HG03520 (cell line): ENCODE measurements around the gene LRRC57.
"Not testable (repeated sequence)": the region's sequence is repeated elsewhere in the genome, so short reads cannot be mapped to it uniquely, and the experiment has no call there.

Experiments
- ATAC-seq: cut with Tn5 transposase; IDR thresholded peaks from one replicate; pipeline ENCODE4 v1.9.1; 2021; ENCODE audit warnings: mild to moderate bottlenecking, moderate library complexity; ENCODE audit not compliant: unreplicated experiment

LRRC57 gene

GRCh38 chr15:42548249-42549031 lies at the start of gene LRRC57, which contains the start of gene HAUS2:
Gene LRRC57, minus strand, starts transcription at chr15:42548793. Its CDS starts 359 bp downstream, at chr15:42548434.
Gene HAUS2, plus strand, starts transcription at chr15:42548838. Its CDS starts 35 bp downstream, at chr15:42548873.
- ATAC-seq = peak; percentile 71

- ATAC-seq = no peak
These were observed 47.1 kb upstream of the LRRC57 start for GRCh38 chr15:42595626-42596240.

DNA sequence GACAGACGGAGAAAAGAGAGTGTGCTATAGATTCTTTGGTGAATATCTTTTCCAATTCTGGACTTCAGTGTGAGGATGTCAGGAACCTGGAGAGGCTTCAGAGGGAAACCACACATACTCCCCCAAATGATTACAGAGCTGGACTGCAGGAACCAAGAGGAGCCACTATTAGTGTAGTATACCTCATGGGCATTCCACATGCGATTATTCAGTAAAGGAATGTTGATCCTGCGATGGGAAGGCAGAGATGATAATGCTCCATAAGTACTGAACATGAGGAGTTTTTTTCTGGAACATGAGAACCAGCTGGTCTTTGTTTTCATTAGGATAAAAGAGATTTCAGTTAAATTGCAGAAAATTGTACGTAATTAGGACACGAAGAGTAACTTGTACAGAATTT lies 45.5 kb upstream of the LRRC57 start:
- no peak for ATAC-seq

- no peak for ATAC-seq
These were observed 44.5 kb upstream of the LRRC57 start for GRCh38 chr15:42593143-42593542.

- no peak for ATAC-seq
These were observed 44.1 kb upstream of the LRRC57 start for GRCh38 chr15:42592716-42593115.

GRCh38 chr15:42591238-42591934 lies 42.8 kb upstream of the LRRC57 start:
- no peak for ATAC-seq

- no peak for ATAC-seq
These were observed 42.1 kb upstream of the LRRC57 start for GRCh38 chr15:42590619-42591237.

GRCh38 chr15:42584031-42584765 lies 35.6 kb upstream of the LRRC57 start:
- no peak for ATAC-seq

DNA sequence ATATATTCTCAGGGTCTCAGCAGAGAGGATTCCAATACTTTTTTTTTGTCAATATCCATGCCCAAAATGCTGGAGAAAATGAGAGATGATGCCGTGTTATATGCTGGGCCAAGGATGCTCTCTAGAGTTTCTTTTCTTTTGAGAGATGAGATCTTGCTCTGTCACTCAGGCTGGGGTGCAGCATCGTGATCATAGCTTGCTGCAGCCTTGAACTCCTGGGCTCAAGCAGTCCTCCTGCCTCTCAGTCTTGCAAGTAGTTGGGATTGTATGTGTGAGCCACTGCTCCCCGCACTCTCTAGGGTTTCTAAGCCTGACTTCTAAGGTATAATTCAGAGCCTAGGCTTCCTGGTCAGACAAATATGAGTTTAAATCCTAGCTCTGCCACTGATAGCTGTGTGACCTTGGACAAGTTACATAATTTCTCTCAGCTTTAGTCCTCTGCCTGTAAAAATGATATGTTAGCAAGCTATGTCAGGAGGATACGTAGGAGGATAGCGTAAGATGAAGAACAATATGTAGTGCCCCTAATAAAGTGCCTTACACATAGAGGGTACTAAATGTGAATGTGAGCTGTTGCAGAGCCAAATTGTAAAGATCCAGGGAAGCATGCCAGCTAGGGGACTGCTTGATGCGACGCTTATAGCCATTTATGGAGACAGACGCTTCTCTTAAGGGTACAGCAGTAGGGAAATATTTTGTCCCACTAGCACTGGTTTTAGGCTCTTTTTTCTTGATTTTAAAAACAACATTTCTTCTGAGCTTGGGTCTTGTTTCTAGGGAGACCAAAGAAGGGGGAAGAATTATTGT lies 34.2 kb upstream of the LRRC57 start:
- ATAC-seq = no peak

- ATAC-seq = no peak
These were observed 32.7 kb upstream of the LRRC57 start for GRCh38 chr15:42581272-42581730.

DNA sequence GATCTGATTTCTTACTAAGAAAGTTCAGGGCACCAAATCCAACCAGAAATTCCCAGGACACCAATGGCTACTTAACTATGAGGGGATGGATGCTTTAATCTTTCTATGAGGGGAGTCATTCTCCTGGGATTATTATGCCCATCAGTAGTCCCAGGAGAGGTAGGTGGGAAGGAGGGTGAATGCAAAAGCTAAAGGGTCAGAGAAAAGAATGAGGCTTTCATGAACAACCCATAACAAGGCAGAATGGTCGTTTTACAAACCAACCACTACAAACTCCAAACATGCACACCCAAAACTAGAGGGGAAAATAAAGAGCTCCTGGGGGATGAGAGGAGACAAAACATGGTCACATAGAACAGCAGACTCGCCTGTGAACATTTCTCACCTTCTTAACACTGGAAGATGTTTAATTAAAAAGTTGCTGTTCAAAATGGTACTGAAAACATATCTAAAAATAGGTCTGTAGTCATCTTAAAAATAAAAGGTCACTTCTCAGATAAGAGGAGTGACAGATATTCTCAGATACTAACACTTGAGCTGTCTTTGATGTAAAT lies 30.5 kb upstream of the LRRC57 start:
- ATAC-seq = no peak

DNA sequence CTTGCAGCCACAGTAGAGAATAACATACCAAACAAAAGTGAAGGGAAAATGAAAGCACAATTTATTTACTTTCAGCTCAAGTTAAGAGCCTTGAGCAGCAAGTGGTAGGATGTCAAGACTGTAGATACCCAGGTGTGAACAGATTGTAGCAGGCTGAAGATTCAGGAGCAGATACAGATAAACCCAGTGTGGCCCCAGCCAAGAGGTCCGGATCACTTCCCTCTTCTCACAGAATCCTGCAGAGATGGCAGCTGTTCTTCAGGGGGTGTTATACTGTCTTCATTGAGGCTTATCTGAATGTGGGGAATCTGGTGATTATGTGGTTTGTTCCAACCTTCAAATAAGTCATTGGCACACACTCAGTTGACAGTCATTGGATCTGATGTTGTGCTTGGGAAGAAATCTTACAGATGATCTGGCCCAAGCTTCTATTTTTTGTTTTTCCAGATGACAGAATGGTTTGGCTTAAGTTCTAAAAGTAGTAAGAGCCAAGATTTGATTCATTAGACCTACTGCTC lies 29.0 kb upstream of the LRRC57 start:
- no peak for ATAC-seq

GRCh38 chr15:42576776-42577175 lies 28.2 kb upstream of the LRRC57 start:
- no peak for ATAC-seq

GRCh38 chr15:42576040-42576594 lies 27.5 kb upstream of the LRRC57 start:
- no peak for ATAC-seq

GRCh38 chr15:42575188-42576039 lies 26.8 kb upstream of the LRRC57 start, which contains the start of gene STARD9:
Gene STARD9, plus strand, starts transcription at chr15:42575606. Its CDS starts 110 bp downstream, at chr15:42575716.
- ATAC-seq = peak; percentile 85

DNA sequence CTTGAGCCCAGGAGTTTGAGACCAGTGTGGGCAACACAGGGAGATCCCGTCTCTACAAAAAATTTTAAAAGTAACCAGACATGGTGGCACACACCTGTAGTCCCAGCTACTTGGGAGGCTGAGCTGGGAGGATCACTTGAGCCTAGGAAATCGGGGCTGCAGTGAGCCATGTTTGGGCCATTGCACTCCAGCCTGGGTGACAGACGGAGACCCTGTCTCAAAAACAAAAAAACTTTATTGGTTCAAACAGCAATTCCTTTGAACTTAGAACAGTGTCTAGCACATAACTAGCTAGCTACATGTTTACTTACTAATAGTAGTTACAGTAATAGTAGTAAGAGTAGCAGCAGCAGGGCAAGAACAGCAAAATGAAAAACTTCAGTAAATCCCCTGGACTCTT lies 10.1 kb upstream of the LRRC57 start:
- no peak for ATAC-seq

DNA sequence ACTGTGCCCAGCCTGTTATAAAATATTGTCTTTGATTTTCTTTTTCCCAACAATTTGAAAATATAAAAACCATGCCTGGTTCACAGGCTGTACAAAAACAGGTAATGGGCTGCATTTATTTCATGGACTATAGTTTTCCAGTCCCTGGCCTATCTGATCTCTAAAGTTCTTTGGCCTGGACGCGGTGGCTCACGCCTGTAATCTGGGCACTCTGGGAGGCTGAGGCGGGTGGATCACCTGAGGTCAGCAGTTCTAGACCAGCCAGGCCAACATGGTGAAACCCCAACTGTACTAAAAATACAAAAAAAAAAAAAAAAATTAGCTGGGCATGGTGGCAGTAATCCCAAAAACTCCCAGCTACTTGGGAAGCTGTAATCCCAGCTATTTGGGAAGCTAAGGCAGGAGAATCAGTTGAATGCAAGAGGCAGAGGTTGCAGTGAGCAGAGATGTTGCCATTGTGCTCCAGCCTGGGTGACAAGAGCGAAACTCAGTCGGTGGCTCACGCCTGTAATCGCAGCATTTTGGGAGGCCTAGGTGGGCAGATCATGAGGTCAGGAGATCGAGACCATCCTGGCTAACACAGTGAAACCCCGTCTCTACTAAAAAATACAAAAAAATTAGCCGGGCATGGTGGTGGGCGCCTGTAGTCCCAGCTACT lies 8.1 kb upstream of the LRRC57 start:
- ATAC-seq = not testable (repeated sequence)
